Activated naive CD4-positive, alpha-beta T cell treated with anti-CD3 and anti-CD28 coated beads, Interleukin-2, amount 50 U/mL, for 72 hours (primary cell): ENCODE data around the gene CSNK1A1. TPM values are rescaled to one million over a fixed set of nuclear protein-coding genes. Genes with fewer than 3 reads are reported as not detected.
"Not testable (repeated sequence)": the region's sequence is repeated elsewhere in the genome, so short reads cannot be mapped to it uniquely, and the experiment has no call there.

Experiments
- ATAC-seq, 2 donors: fragments of 150-1000 bp; cut with Tn5 transposase; 2 replicates each; pipeline ENCODE4 v1.10.0; 2021; ENCODE audit warnings: mild to moderate bottlenecking in 2 of 2, moderate library complexity in 2 of 2
- DNase-seq, 2 donors: peaks; one replicate each; pipeline ENCODE4 v3.0.0; 2021 to 2022; ENCODE audit warnings: low spot score in 2 of 2
- H3K27ac Mint-ChIP-seq, 2 donors: one replicate each; pipeline ENCODE4 v1.8.0; 2022; ENCODE audit warnings: mild to moderate bottlenecking in 2 of 2, mixed read lengths in 2 of 2
- H3K36me3 Mint-ChIP-seq, 2 donors: one replicate each; pipeline ENCODE4 v1.8.0; 2022; ENCODE audit warnings: mixed read lengths in 2 of 2
- H3K9me3 Mint-ChIP-seq, 2 donors: one replicate each; pipeline ENCODE4 v1.8.0; 2022; ENCODE audit warnings: mixed read lengths in 2 of 2
- total RNA-seq, 2 donors: library from RNA; stranded (reverse); gene quantifications; one replicate each; pipeline ENCODE4 v1.2.3, GENCODE V29; 2022

CSNK1A1 gene
- total RNA-seq, 2 donors from 2014 or later, result 148 to 197 TPM

- Mint-ChIP-seq H3K9me3 (peaks cover 0 to 4% of the 10 kb centered on the region in 2 donors), H3K27ac (peak within 1 kb of the TSS in 1 of 2 donors; percentile 68), H3K36me3 (peaks cover 0 to 7% of the 10 kb centered on the region in 2 donors)
- DNase-seq (peak in 1 of 2 donors; percentile 63), ATAC-seq (peak; percentile 70 to 81)
Measured at GRCh38 chr5:149581192-149581861, 30.1 kb upstream of the CSNK1A1 start, which contains the start of gene ARHGEF37. TSS of gene ARHGEF37 (plus strand) at chr5:149581498. CDS start at chr5:149597770, 16,272 bp downstream.

GRCh38 chr5:149580808-149581191, 29.6 kb upstream of the CSNK1A1 start:
- peak overlapping the region in 1 of 2 donors; percentile 68 for H3K27ac Mint-ChIP-seq
- DNase-seq (peak in 1 of 2 donors; percentile 7), ATAC-seq (peak in 1 of 2 donors; percentile 21)
- H3K9me3 Mint-ChIP-seq, result peaks cover 0 to 1% of the 10 kb centered on the region in 2 donors
- H3K36me3 Mint-ChIP-seq, result peaks cover 0 to 7% of the 10 kb centered on the region in 2 donors

- DNase-seq, result no peak
- ATAC-seq, result no peak
- Mint-ChIP-seq H3K27ac (no peak overlapping the region), H3K9me3 (no peaks in the 10 kb centered on the region), H3K36me3 (peaks cover 0 to 7% of the 10 kb centered on the region in 2 donors)
Measured at GRCh38 chr5:149578896-149579295, 27.7 kb upstream of the CSNK1A1 start.

DNA sequence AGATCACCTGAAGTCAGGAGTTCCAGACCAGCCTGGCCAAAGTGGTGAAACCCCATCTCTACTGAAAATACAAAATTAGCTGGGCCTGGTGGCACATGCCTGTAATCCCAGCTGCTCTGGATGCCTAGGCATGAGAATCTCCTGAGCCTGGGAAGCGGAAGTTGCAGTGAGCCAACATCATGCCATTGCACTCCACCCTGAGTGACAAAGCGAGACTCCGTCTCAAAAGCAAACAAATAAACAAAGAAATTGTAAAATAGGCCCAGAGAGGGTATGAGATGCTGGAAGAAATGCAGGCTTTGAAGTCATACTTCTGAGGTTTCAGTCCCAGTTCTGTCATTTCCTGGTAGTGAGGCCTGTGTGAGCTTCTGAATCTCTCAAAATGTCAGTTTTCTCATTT, 24.8 kb upstream of the CSNK1A1 start:
- Mint-ChIP-seq H3K9me3 (no peaks in the 10 kb centered on the region), H3K27ac (peak overlapping the region; percentile 64 to 87), H3K36me3 (peaks cover 0 to 7% of the 10 kb centered on the region in 2 donors)
- DNase-seq (peak in 1 of 2 donors; percentile 21), ATAC-seq (peak; percentile 94 to 95)

DNA sequence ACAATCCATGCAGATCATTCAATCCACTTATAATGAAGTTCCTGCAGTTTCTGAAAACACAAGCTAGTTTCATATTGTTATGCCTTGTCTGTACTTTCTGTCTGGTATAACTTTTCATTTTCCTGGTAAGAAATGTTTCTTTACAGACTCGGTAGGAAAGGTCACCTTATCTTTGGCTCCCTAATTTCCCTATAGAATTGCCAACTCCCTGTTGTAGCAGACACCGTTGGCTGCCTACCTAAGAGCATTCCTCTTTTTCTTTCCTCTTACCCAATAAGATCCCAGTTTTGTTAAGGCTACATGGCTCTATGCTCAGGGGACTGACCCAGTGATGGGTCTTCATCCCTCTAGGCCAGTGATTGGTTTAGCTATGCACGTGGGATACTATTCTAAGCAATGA, 23.9 kb upstream of the CSNK1A1 start:
- Mint-ChIP-seq H3K27ac (no peak overlapping the region), H3K9me3 (no peaks in the 10 kb centered on the region), H3K36me3 (peaks cover 0 to under 1% of the 10 kb centered on the region in 2 donors)
- DNase-seq, result no peak
- ATAC-seq, result no peak

- no peak for DNase-seq
- Mint-ChIP-seq H3K27ac (no peak overlapping the region), H3K36me3 (no peaks in the 10 kb centered on the region), H3K9me3 (no peaks in the 10 kb centered on the region)
- ATAC-seq, result no peak
Measured at GRCh38 chr5:149572576-149573231, 21.5 kb upstream of the CSNK1A1 start.

- no peak overlapping the region for H3K27ac Mint-ChIP-seq
- DNase-seq (no peak), ATAC-seq (no peak)
- H3K36me3 Mint-ChIP-seq, result no peaks in the 10 kb centered on the region
- no peaks in the 10 kb centered on the region for H3K9me3 Mint-ChIP-seq
Measured at GRCh38 chr5:149572170-149572569, 20.9 kb upstream of the CSNK1A1 start.

- no peaks in the 10 kb centered on the region for H3K36me3 Mint-ChIP-seq
- no peak for ATAC-seq
Measured at GRCh38 chr5:149567226-149567625, 16.0 kb upstream of the CSNK1A1 start.

GRCh38 chr5:149564542-149565140, 13.4 kb upstream of the CSNK1A1 start:
- not testable (repeated sequence) for H3K36me3 Mint-ChIP-seq, H3K9me3 Mint-ChIP-seq, H3K27ac Mint-ChIP-seq, DNase-seq
- peak; percentile 90 to 92 for ATAC-seq

More at GRCh38 chr5:149567226-149567625, 16.0 kb upstream of the CSNK1A1 start:
- H3K9me3 Mint-ChIP-seq, result no peaks in the 10 kb centered on the region
- no peak for DNase-seq
- H3K27ac Mint-ChIP-seq, result no peak overlapping the region

DNA sequence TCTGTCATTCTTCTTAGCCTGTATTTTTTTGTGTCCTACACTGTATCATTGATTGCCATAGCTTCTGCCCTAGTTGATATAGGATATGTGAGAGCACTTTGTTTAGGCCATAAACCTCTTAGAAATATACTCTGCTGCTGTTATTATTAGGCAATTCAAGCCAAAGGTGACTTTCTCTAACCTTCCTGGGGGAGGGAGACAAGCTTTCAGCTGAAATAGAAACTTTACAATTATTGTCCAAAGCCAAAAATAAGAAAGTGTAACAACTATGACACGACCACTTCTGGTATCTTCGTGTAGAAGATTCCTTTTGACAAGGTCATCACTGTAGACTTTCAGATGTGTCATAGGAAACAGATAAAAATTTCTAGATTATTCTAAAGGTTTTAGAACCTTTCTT, 12.2 kb upstream of the CSNK1A1 start:
- peak overlapping the region; percentile 81 to 82 for H3K27ac Mint-ChIP-seq
- H3K36me3 Mint-ChIP-seq, result no peaks in the 10 kb centered on the region
- DNase-seq (no peak), ATAC-seq (no peak)
- no peaks in the 10 kb centered on the region for H3K9me3 Mint-ChIP-seq

GRCh38 chr5:149561848-149562247, 10.6 kb upstream of the CSNK1A1 start:
- peak overlapping the region in 1 of 2 donors; percentile 81 for H3K27ac Mint-ChIP-seq
- DNase-seq (no peak), ATAC-seq (peak; percentile 80 to 89)
- no peaks in the 10 kb centered on the region for H3K36me3 Mint-ChIP-seq
- H3K9me3 Mint-ChIP-seq, result no peaks in the 10 kb centered on the region

DNA sequence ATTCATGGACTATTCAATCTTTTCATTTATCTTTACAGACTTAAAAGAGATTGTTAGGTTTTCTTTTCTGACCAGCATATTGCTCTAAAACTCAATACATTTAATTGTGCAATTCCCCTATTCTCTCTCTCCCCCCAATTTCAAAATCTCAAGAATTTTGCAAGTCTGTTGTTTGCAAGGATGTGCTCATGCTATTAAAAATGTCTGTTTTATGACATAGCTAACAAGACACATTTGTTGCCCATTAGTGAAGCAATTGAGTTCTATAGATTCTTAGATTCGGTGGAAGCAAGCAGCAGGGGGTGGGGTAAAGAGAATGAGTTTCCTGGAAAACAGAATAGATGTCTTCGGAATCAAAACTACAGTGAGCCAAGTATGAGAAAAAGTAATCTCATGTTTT, 8.5 kb upstream of the CSNK1A1 start:
- Mint-ChIP-seq H3K9me3 (no peaks in the 10 kb centered on the region), H3K27ac (no peak overlapping the region), H3K36me3 (no peaks in the 10 kb centered on the region)
- no peak for ATAC-seq
- DNase-seq, result no peak

- Mint-ChIP-seq H3K27ac (no peak overlapping the region), H3K9me3 (no peaks in the 10 kb centered on the region), H3K36me3 (peaks cover 32 to 33% of the 10 kb centered on the region in 2 donors)
- DNase-seq (no peak), ATAC-seq (no peak)
Measured at GRCh38 chr5:149552553-149553160, 1.4 kb upstream of the CSNK1A1 start.

- ATAC-seq (no peak), DNase-seq (no peak)
- Mint-ChIP-seq H3K27ac (peak overlapping the region; percentile 98 to 100), H3K9me3 (no peaks in the 10 kb centered on the region), H3K36me3 (peaks cover 33 to 38% of the 10 kb centered on the region in 2 donors)
Measured at GRCh38 chr5:149552038-149552494, 827 bp upstream of the CSNK1A1 start.

GRCh38 chr5:149550594-149551226, 529 bp downstream of the CSNK1A1 start:
- peak overlapping the region; percentile 98 to 100 for H3K27ac Mint-ChIP-seq
- DNase-seq, result peak in 1 of 2 donors; percentile 13
- peaks cover 33 to 51% of the 10 kb centered on the region in 2 donors for H3K36me3 Mint-ChIP-seq
- ATAC-seq, result peak; percentile 0 to 1
- no peaks in the 10 kb centered on the region for H3K9me3 Mint-ChIP-seq

DNA sequence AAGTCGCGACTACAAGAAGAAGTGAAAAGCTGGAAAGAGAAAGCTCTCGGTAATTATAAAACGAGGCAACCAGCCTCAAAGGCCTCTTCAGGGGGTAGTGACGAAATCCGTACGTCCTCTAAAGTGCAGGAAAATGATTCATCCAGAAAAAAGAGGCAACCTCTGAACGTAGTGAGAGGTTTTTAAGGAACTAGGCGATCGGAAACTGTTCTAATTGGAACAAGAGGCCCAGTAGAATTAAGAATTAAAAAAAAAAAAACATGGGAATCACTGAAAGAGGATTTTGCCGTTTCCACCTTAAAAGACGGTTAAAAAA, 1.0 kb downstream of the CSNK1A1 start:
- ATAC-seq, result peak in 1 of 2 donors; percentile 21

More for the DNA sequence above, 1.0 kb downstream of the CSNK1A1 start:
- peaks cover 33 to 54% of the 10 kb centered on the region in 2 donors for H3K36me3 Mint-ChIP-seq
- H3K9me3 Mint-ChIP-seq, result no peaks in the 10 kb centered on the region
- DNase-seq, result no peak
- H3K27ac Mint-ChIP-seq, result peak overlapping the region; percentile 98 to 100
